Mucosa of stomach (tissue), 1 donor: Measurements from ENCODE around the gene BIN1.

Experiments
- H3K27me3 ChIP-seq: one replicate; pipeline ENCODE4 v1.7.0; 2013; ENCODE audit warnings: mild to moderate bottlenecking, low read length; ENCODE audit not compliant: control insufficient read depth, insufficient read depth
- H3K36me3 ChIP-seq: one replicate; pipeline ENCODE4 v1.7.0; 2013; ENCODE audit warnings: low read length; ENCODE audit not compliant: control insufficient read depth, insufficient read depth
- H3K4me1 ChIP-seq: one replicate; pipeline ENCODE4 v1.7.0; 2013; ENCODE audit warnings: mild to moderate bottlenecking, low read length; ENCODE audit not compliant: control insufficient read depth, insufficient read depth
- H3K4me3 ChIP-seq: one replicate; pipeline ENCODE4 v1.7.0; 2013; ENCODE audit warnings: low read length
- H3K9ac ChIP-seq: one replicate; pipeline ENCODE4 v1.7.0; 2013; ENCODE audit warnings: mild to moderate bottlenecking, low read length, moderate library complexity
- H3K9me3 ChIP-seq: one replicate; pipeline ENCODE4 v1.7.0; 2013; ENCODE audit warnings: mild to moderate bottlenecking, low read length, moderate library complexity; ENCODE audit not compliant: control insufficient read depth
- donor health status: Pancreatic carcinoma.

BIN1 gene

GRCh38 chr2:127092901-127093516 lies 13.9 kb downstream of the BIN1 start:
- no peaks in the 10 kb centered on the region for H3K36me3 ChIP-seq
- H3K9ac ChIP-seq = no peak overlapping the region
- no peaks in the 10 kb centered on the region for H3K9me3 ChIP-seq
- no peaks in the 10 kb centered on the region for H3K27me3 ChIP-seq
- H3K4me1 ChIP-seq = peaks cover 68% of the 10 kb centered on the region
- no peak overlapping the region for H3K4me3 ChIP-seq

DNA sequence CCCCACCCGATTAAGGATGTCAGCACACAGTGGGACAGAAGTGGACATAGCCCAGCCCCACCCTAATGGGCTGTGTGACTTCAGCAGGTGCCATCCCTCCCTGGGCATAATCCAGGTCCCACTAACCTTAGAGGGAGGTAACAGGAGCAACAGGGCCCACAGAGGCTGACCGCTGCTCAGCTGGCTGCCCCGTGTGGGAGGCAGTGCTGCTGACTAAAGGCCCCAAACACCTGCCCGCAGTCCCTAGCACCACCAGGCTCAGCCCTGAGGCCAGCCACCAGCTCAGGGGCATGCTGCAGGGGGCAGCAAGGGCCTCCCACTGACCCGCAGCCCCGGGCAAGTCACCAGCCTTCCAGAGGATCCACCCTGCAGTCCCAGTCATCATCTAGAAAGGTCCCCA lies 14.6 kb downstream of the BIN1 start:
- H3K4me3 ChIP-seq = no peak overlapping the region
- H3K27me3 ChIP-seq = no peaks in the 10 kb centered on the region
- H3K9ac ChIP-seq = peak overlapping the region; percentile 16
- no peaks in the 10 kb centered on the region for H3K36me3 ChIP-seq
- no peaks in the 10 kb centered on the region for H3K9me3 ChIP-seq
- peaks cover 66% of the 10 kb centered on the region for H3K4me1 ChIP-seq

GRCh38 chr2:127091886-127092285 lies 15.1 kb downstream of the BIN1 start:
- H3K9me3 ChIP-seq = no peaks in the 10 kb centered on the region
- H3K27me3 ChIP-seq = no peaks in the 10 kb centered on the region
- no peak overlapping the region for H3K9ac ChIP-seq
- H3K4me3 ChIP-seq = no peak overlapping the region
- no peaks in the 10 kb centered on the region for H3K36me3 ChIP-seq
- H3K4me1 ChIP-seq = peaks cover 62% of the 10 kb centered on the region

GRCh38 chr2:127091148-127091547 lies 15.8 kb downstream of the BIN1 start:
- peaks cover 56% of the 10 kb centered on the region for H3K4me1 ChIP-seq
- no peaks in the 10 kb centered on the region for H3K9me3 ChIP-seq
- no peak overlapping the region for H3K9ac ChIP-seq
- H3K4me3 ChIP-seq = no peak overlapping the region
- H3K36me3 ChIP-seq = no peaks in the 10 kb centered on the region
- no peaks in the 10 kb centered on the region for H3K27me3 ChIP-seq

DNA sequence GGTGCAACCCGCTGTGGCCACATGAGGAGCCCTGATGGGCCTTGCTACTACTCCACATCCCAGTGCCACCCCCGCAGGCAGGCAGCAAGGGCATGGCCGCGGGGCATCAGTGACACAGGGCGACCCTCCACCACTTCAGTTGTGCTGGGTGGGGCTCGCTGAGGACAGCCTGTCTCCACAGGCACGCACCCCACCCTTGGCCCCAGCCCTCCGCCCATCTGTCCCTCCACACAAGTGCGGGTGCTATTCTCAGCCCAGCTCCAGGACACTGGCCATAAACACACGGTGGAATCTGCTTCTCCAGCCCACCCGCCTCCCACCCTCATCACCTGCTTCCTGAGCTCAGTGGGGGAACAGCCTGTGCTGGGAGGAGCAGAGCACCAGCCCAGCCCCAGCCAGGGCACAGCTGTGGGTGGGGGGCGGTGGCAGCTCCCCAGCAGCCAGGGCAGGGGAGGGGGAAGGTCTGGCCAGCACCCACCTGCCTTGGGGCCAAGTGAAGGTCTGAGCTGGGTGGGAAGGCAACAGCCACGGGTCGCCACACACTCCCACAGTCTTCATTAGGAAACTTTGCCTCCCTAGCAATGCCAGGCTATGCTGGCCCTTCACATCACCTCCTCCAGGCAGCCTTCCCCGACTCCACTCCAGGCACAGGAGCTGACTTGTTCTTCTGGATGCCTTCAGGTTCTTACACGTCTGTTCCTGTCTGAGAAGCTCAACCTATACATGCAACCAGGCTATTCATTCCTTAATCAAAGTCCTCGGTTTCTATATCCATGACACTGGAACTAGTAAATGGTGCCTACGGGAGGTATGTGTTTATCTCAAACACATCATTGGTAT lies 16.5 kb downstream of the BIN1 start:
- Histone ChIP-seq H3K4me1 (peaks cover 56% of the 10 kb centered on the region), H3K36me3 (no peaks in the 10 kb centered on the region), H3K9ac (no peak overlapping the region), H3K4me3 (no peak overlapping the region), H3K27me3 (no peaks in the 10 kb centered on the region), H3K9me3 (no peaks in the 10 kb centered on the region)

DNA sequence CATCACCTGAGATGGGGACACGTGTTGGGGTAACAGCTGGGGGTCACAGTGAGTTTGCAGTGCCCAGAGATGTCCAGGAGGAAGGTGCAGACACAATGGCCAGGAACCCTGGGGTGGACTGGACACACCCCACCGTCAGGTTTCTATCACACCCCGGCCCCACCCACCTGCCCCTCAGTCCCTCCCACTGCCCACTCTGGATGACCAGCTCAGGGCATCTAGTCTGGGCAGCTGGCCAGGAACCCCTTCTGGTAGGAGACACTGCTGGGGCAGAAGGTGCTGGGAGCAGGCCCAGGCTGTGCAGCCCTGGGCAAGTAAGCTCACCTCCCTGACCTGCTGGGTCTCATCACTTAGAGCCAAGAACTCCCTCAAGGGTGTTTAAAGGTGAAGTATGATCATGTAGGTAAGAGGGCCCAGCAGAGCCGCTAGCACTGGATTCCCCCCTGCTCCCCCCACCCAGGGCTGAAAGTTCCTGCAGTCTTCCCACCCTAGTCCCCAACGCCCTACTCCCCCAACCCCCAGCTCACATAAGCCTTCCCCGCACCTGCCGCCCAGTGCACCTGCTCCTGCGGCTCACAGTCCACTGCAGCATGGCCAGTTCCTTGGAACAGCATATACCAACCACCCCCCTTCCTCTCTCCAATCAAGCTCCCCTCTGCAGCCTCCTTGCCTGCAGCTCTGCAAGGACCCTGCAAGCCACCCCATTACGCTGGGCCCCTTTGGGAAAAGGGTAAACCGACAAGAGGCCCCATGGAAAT lies 17.3 kb downstream of the BIN1 start:
- Histone ChIP-seq H3K9ac (no peak overlapping the region), H3K9me3 (no peaks in the 10 kb centered on the region), H3K36me3 (peaks cover under 1% of the 10 kb centered on the region), H3K27me3 (no peaks in the 10 kb centered on the region), H3K4me3 (no peak overlapping the region), H3K4me1 (peaks cover 56% of the 10 kb centered on the region)

DNA sequence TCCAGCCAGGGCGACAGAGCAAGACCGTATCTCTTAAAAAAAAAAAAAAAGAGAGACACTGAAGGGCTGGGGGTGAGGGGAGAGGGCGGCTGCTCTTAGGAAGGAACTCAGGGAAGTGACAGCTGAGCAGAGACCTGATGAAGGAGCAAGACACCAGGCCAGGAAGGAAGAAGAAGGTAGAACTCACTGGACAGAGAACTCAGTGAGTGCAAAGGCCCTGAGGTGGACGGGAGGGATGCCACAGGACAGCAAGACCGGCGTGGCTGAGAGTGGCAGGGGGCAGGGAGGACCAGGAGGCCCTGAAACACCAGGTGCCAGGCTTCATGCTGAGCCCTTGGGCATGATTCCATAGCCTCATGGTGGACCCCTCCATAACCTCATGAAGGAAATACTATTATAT lies 18.2 kb downstream of the BIN1 start:
- H3K9ac ChIP-seq = no peak overlapping the region

DNA sequence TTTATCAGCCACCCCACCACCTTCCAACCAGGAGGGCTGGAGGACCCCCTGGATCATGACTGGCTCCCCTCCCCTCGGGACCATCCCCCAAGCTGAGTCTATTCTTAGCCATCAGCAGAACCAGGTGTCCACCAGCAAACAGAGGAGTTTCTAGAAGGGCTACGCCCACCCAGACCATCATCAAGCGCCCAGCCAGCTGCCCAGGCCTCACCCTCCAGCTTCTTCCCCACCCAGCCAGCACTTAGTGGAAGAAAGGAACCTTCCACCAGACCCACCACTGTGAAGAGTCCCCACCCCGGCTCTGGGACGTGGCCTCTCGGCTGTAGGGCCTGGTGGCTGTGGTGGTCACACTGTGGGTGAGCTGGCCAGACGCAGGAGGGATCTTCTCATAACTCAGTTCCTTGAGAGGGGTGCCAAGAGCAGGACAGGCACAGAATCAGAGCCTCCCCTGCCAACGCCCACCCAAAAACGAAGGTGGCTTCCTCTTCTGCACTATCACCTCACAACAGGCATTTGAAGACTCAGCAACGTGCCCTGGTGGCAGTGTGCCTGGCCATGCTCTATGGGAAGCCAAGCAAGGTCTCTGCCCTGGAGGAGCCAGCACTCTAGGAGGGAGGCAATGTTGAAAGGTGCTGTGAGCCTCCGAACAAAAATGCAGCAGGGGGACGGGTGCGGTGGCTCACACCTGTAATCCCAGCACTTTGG lies 19.0 kb downstream of the BIN1 start:
- Histone ChIP-seq H3K4me3 (no peak overlapping the region), H3K9me3 (no peaks in the 10 kb centered on the region), H3K9ac (peak overlapping the region; percentile 35), H3K36me3 (peaks cover 3% of the 10 kb centered on the region), H3K4me1 (peaks cover 55% of the 10 kb centered on the region), H3K27me3 (no peaks in the 10 kb centered on the region)

More for the DNA sequence above, 18.2 kb downstream of the BIN1 start:
- Histone ChIP-seq H3K9me3 (no peaks in the 10 kb centered on the region), H3K4me1 (peaks cover 56% of the 10 kb centered on the region), H3K36me3 (peaks cover 3% of the 10 kb centered on the region), H3K4me3 (no peak overlapping the region), H3K27me3 (no peaks in the 10 kb centered on the region)

DNA sequence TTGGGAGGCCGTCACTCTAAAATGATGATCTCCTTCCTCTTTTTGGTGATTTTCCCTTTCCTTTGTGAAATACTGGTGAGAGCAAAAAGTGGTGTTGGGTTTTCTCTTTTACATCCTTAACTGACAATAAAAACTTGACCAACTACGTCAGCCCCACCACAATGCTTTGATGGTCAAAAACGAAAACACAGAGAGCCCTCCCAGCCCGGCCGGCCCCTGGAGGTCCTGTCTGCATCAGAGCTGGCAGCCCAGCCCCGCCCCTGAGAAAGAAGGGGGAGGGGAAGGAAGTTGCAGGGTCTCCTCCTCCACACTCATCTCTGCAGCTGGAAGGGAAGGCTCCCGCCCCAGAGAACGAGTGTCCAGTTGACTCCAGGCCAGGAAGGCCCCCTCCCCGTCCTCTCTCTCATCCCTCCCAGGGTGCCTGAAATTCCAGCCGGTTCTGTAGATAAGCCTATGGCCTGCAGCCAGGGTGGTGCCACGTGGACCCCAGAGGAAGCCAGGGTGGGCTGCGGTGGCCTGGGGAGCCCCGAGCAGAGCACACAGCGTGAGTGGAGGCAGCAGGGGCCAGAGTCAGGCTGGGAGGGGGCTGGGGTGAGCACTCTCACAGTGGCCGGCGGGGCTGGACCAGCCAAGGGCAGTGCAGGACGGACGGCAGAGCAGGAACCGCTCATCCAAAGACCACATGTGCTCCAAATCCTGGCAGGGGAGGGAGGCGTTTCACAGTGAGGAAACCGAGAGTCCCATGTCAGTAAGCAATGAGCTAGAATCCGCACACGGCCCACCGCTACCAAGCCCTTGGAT lies 19.8 kb downstream of the BIN1 start:
- no peaks in the 10 kb centered on the region for H3K9me3 ChIP-seq
- peaks cover 3% of the 10 kb centered on the region for H3K36me3 ChIP-seq
- H3K4me3 ChIP-seq = no peak overlapping the region
- H3K9ac ChIP-seq = no peak overlapping the region
- peaks cover 55% of the 10 kb centered on the region for H3K4me1 ChIP-seq
- H3K27me3 ChIP-seq = no peaks in the 10 kb centered on the region

DNA sequence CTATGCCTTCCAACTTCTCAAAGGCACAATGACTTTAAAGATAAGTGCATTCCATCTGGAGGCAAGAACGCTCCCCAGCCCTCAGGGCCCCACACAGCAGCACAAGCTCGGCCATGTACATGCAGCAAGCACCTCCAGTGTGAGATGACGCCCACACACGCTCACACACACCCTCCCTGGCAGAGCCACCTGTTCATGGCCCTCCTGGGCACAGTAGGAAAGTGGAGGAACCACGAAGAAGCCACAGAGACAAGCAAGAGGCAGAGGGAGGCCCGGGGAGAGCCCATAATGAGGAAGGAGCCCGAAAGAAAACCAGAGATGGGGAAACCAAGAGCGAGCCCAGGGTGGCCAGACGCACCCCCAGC lies 21.7 kb downstream of the BIN1 start:
- Histone ChIP-seq H3K9ac (peak overlapping the region; percentile 37), H3K9me3 (no peaks in the 10 kb centered on the region), H3K4me1 (peaks cover 70% of the 10 kb centered on the region)

GRCh38 chr2:127084611-127085316 lies 22.2 kb downstream of the BIN1 start:
- peak overlapping the region; percentile 37 for H3K9ac ChIP-seq
- H3K9me3 ChIP-seq = no peaks in the 10 kb centered on the region
- H3K36me3 ChIP-seq = peaks cover 3% of the 10 kb centered on the region
- peaks cover 76% of the 10 kb centered on the region for H3K4me1 ChIP-seq
- H3K27me3 ChIP-seq = no peaks in the 10 kb centered on the region
- no peak overlapping the region for H3K4me3 ChIP-seq

More for the DNA sequence above, 21.7 kb downstream of the BIN1 start:
- Histone ChIP-seq H3K4me3 (no peak overlapping the region), H3K27me3 (no peaks in the 10 kb centered on the region), H3K36me3 (peaks cover 3% of the 10 kb centered on the region)
